A549 (cell line): ENCODE results near the gene TRAPPC3.

Experiments used
- BHLHE40 ChIP-seq: IDR thresholded peaks from 2 replicates; pipeline ENCODE4 v1.6.1; 2012; ENCODE audit warnings: low read depth, low read length, inconsistent platforms
- CTCF ChIP-seq: fragments of >200 bp; sonication (Bioruptor Twin); formaldehyde crosslinking; IDR thresholded peaks from 3 replicates; pipeline ENCODE4 v1.5.1; 2016
- JUN ChIP-seq, 2 experiments: fragments of >200 bp; sonication (Bioruptor Twin); formaldehyde crosslinking; IDR thresholded peaks; 2 replicates in 1 of 2; 3 replicates in 1 of 2; pipeline ENCODE4 v1.6.1; 2016 to 2017
- MAFK ChIP-seq: fragments of 450-650 bp; IDR thresholded peaks from 2 replicates; pipeline ENCODE4 v1.6.1; 2014; ENCODE audit not compliant: partially characterized antibody
- PBX3 ChIP-seq: IDR thresholded peaks from 2 replicates; pipeline ENCODE4 v1.6.1; 2012
- POLR2A ChIP-seq: IDR thresholded peaks from 2 replicates; pipeline ENCODE4 v1.6.1; 2012; ENCODE audit warnings: mild to moderate bottlenecking, low read length
- RCOR1 ChIP-seq: fragments of 150-350 bp; IDR thresholded peaks from 2 replicates; pipeline ENCODE4 v1.6.1; 2014; ENCODE audit warnings: antibody characterized with exemption, low read length, low read depth
- RFX5 ChIP-seq: fragments of 450-650 bp; IDR thresholded peaks from 2 replicates; pipeline ENCODE4 v1.7.1; 2014; ENCODE audit warnings: antibody characterized with exemption, mild to moderate bottlenecking, moderate library complexity
- TF ChIP-seq, protein P1 (sequence below): fragments of 450-650 bp; IDR thresholded peaks from 2 replicates; pipeline ENCODE4 v1.6.1; 2014; ENCODE audit warnings: antibody characterized with exemption
- TF ChIP-seq, protein P2 (sequence below): fragments of >200 bp; sonication (Bioruptor Twin); formaldehyde crosslinking; IDR thresholded peaks from 3 replicates; pipeline ENCODE4 v1.6.1; 2016

DNA sequence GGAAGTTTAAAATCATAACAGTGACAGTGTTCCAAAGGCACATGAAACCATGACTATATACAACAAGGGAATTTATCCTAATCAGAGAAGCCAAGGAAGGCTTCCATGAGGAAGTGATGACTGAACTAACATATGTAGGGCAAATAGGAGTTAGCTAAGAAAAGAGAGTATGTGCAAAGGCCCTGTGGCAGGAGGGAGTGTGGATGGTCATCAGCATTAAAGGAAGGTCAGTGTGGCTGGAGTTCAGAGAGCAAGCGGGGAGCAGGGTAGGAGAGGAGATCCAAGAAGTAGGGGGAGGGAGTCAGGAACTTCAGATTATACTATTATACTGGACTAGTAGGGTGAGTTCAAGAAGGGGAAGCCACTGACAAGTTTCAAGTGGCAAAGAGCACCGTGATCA lies 15.1 kb upstream of the TRAPPC3 start:
- no peak for TF ChIP-seq JUN (IDR thresholded peaks at IDR 0.05)
- TF ChIP-seq CTCF = no peak
- TF ChIP-seq POLR2A = no peak
- no peak for TF ChIP-seq RFX5
- TF ChIP-seq, protein P1, sequence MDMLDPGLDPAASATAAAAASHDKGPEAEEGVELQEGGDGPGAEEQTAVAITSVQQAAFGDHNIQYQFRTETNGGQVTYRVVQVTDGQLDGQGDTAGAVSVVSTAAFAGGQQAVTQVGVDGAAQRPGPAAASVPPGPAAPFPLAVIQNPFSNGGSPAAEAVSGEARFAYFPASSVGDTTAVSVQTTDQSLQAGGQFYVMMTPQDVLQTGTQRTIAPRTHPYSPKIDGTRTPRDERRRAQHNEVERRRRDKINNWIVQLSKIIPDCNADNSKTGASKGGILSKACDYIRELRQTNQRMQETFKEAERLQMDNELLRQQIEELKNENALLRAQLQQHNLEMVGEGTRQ = no peak
- TF ChIP-seq MAFK = no peak
- no peak for TF ChIP-seq PBX3
- TF ChIP-seq, protein P2, sequence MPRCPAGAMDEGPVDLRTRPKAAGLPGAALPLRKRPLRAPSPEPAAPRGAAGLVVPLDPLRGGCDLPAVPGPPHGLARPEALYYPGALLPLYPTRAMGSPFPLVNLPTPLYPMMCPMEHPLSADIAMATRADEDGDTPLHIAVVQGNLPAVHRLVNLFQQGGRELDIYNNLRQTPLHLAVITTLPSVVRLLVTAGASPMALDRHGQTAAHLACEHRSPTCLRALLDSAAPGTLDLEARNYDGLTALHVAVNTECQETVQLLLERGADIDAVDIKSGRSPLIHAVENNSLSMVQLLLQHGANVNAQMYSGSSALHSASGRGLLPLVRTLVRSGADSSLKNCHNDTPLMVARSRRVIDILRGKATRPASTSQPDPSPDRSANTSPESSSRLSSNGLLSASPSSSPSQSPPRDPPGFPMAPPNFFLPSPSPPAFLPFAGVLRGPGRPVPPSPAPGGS = no peak
- no peak for TF ChIP-seq RCOR1
- TF ChIP-seq BHLHE40 = no peak
